Measurements from ENCODE around the gene TIMM10.

The TIMM10 gene

DNA sequence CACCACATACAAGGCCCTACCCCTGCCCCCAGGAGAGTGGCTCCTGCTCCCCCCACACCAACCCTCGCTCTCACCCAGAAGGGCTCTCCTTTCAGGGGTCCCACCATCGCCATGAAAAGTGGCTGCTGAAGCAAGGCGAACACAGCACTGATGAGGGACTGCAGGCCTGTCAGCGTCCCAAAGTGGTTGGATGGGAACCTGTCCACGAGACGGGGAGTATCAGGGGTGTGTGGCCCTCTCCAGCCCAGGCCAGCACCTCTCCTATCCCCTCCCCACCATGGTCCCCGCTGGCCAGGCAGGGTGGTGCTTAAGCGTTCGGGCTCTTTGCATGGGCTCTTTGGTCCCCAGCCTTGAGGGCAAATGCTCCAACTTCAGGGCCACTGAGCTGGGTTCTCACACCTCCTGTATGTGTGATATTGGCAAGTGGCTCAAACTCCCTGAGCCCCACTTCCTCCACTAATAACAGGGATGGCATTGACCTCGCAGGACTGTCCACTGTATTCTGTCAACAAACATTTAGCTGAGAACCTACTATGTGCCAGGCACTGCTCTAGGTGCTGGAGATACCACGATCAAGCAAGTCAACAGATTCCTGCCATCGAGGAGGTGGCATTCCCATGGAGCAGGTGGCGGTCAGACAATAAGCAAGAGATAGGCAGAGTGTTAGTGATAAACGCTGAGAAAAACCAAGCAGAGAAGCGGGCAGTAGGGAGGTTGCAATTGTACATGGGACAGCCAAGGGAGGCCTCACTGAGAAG, 43.4 kb downstream of the TIMM10 start:
- H3K4me1 ChIP-seq (ENCODE audit: insufficient read depth, poor library complexity, severe bottlenecking), result no peaks in the 10 kb centered on the region
- no peak overlapping the region for H3K4me3 ChIP-seq (ENCODE audit: severe bottlenecking)
- H3K36me3 ChIP-seq (ENCODE audit: low read depth), result no peaks in the 10 kb centered on the region
- H3K27ac ChIP-seq (ENCODE audit: poor library complexity, severe bottlenecking), result no peak overlapping the region
- H3K27me3 ChIP-seq (ENCODE audit: insufficient read depth, poor library complexity, severe bottlenecking), result peaks cover 17% of the 10 kb centered on the region
- DNase-seq (ENCODE audit: low spot score) (no peak), ATAC-seq (ENCODE audit: low read depth) (no peak)
- H3K9me3 ChIP-seq (ENCODE audit: severe bottlenecking), result no peaks in the 10 kb centered on the region
- TF ChIP-seq, protein P1, sequence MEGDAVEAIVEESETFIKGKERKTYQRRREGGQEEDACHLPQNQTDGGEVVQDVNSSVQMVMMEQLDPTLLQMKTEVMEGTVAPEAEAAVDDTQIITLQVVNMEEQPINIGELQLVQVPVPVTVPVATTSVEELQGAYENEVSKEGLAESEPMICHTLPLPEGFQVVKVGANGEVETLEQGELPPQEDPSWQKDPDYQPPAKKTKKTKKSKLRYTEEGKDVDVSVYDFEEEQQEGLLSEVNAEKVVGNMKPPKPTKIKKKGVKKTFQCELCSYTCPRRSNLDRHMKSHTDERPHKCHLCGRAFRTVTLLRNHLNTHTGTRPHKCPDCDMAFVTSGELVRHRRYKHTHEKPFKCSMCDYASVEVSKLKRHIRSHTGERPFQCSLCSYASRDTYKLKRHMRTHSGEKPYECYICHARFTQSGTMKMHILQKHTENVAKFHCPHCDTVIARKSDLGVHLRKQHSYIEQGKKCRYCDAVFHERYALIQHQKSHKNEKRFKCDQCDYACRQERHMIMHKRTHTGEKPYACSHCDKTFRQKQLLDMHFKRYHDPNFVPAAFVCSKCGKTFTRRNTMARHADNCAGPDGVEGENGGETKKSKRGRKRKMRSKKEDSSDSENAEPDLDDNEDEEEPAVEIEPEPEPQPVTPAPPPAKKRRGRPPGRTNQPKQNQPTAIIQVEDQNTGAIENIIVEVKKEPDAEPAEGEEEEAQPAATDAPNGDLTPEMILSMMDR (IDR thresholded peaks at IDR 0.05; ENCODE audit: poor library complexity, severe bottlenecking), result no peak

DNA sequence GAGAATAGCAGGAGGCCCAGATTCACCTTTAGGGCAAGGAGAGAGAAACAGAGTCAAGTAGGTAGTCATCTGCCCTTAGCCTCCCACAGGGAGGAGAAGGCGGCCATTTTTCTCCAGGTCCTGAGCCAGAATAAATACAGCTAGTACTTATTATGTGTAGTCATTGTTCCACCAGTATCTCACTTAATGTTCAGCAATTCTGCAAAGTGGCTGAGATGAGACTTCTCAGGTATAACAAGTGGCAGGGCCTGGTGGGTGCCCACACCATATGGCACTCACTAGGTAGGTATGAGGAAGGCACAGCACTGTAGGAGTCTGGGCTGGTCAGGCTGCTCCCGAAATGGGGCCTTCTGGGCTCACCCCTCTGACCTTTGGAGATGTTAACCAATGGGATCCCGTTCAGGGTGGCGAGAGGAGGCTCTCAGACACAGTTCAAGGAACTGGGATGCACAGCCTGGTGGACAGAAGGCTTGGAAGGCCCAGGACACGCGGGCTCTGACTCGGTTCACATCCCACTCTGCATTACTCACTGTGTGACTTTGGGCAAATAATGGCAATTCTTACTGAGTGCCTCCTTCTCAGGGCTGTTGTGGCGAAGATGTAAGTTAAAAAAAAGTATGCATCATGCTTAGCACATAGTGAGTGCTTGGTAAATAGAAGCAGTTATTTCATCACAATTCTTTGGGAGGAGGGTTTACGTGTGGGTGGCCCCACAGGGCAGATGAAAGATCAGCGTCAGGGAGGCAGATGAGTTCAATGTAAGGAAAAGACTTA, 45.1 kb downstream of the TIMM10 start:
- H3K4me1 ChIP-seq (ENCODE audit: insufficient read depth, poor library complexity, severe bottlenecking), result no peaks in the 10 kb centered on the region
- H3K9me3 ChIP-seq (ENCODE audit: severe bottlenecking), result no peaks in the 10 kb centered on the region
- no peaks in the 10 kb centered on the region for H3K36me3 ChIP-seq (ENCODE audit: low read depth)
- ATAC-seq (ENCODE audit: low read depth), result no peak
- DNase-seq (ENCODE audit: low spot score), result no peak
- TF ChIP-seq, protein P1 (IDR thresholded peaks at IDR 0.05; ENCODE audit: poor library complexity, severe bottlenecking), result no peak
- no peak overlapping the region for H3K4me3 ChIP-seq (ENCODE audit: severe bottlenecking)
- H3K27ac ChIP-seq (ENCODE audit: poor library complexity, severe bottlenecking), result no peak overlapping the region
- H3K27me3 ChIP-seq (ENCODE audit: insufficient read depth, poor library complexity, severe bottlenecking), result peaks cover 27% of the 10 kb centered on the region

DNA sequence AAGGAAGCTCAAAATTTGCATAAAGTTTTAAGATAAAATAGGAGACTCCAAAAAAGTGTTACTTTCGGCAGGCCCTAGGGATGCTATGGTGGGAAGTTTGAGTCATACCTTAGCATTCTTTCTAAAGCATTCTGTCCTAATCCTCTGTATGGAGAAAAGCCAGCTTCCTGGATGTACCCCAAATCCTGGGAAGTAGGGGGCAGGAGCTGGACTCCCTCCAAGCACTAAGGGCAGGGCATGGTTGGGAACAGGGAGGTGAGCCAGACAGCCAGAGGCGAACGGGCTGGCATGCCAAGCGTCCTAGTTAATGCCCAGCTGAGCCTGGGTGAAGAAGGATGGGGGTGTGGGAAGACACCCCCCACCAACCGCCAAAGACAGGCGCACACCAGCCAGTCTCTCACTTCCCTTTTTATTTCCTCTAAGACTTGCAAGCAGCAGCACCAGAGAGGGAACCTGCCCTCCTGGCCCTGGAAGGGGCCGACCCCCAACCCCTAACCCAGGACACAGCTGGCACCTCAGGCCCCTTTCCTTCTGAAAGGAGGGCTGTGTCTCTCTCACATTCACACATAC, 46.3 kb downstream of the TIMM10 start:
- no peaks in the 10 kb centered on the region for H3K4me1 ChIP-seq (ENCODE audit: insufficient read depth, poor library complexity, severe bottlenecking)
- H3K9me3 ChIP-seq (ENCODE audit: severe bottlenecking), result no peaks in the 10 kb centered on the region
- ATAC-seq (ENCODE audit: low read depth) (no peak), DNase-seq (ENCODE audit: low spot score) (no peak)
- peaks cover 27% of the 10 kb centered on the region for H3K27me3 ChIP-seq (ENCODE audit: insufficient read depth, poor library complexity, severe bottlenecking)
- H3K27ac ChIP-seq (ENCODE audit: poor library complexity, severe bottlenecking), result no peak overlapping the region
- H3K4me3 ChIP-seq (ENCODE audit: severe bottlenecking), result no peak overlapping the region
- no peaks in the 10 kb centered on the region for H3K36me3 ChIP-seq (ENCODE audit: low read depth)
- TF ChIP-seq, protein P1 (IDR thresholded peaks at IDR 0.05; ENCODE audit: poor library complexity, severe bottlenecking), result no peak

DNA sequence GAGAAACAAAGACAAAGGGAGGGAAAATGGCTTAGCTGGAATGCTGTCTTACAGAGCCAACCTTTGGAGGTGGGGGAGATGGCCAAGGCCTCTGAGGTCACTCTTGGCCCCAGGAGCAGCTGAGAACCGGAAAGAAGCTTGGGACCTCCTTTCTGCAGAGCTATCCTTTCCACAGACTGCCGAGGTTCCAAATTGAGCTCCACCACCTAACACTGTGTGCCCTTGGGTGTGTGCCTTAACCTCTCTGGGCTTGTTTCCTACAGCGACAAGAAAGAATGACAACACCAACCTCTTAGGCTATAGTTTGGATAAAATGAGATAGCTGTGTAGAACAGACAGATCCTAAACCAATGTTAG, 47.0 kb downstream of the TIMM10 start:
- DNase-seq (ENCODE audit: low spot score), result no peak
- H3K27me3 ChIP-seq (ENCODE audit: insufficient read depth, poor library complexity, severe bottlenecking), result peaks cover 27% of the 10 kb centered on the region
- TF ChIP-seq, protein P1 (IDR thresholded peaks at IDR 0.05; ENCODE audit: poor library complexity, severe bottlenecking), result no peak
- no peak overlapping the region for H3K4me3 ChIP-seq (ENCODE audit: severe bottlenecking)
- ATAC-seq (ENCODE audit: low read depth), result no peak
- H3K36me3 ChIP-seq (ENCODE audit: low read depth), result no peaks in the 10 kb centered on the region
- H3K9me3 ChIP-seq (ENCODE audit: severe bottlenecking), result no peaks in the 10 kb centered on the region
- no peak overlapping the region for H3K27ac ChIP-seq (ENCODE audit: poor library complexity, severe bottlenecking)
- H3K4me1 ChIP-seq (ENCODE audit: insufficient read depth, poor library complexity, severe bottlenecking), result no peaks in the 10 kb centered on the region

Data from RWPE2 (cell line).